ENCODE measurements around the gene SHB.

GRCh38 chr9:38074441-38074961 lies 5.5 kb upstream of the SHB start:
- TF ChIP-seq POLR2A (IDR thresholded peaks at IDR 0.05) (no peak), EP300 (IDR thresholded peaks at IDR 0.05) (no peak)
- TF ChIP-seq, protein P1, sequence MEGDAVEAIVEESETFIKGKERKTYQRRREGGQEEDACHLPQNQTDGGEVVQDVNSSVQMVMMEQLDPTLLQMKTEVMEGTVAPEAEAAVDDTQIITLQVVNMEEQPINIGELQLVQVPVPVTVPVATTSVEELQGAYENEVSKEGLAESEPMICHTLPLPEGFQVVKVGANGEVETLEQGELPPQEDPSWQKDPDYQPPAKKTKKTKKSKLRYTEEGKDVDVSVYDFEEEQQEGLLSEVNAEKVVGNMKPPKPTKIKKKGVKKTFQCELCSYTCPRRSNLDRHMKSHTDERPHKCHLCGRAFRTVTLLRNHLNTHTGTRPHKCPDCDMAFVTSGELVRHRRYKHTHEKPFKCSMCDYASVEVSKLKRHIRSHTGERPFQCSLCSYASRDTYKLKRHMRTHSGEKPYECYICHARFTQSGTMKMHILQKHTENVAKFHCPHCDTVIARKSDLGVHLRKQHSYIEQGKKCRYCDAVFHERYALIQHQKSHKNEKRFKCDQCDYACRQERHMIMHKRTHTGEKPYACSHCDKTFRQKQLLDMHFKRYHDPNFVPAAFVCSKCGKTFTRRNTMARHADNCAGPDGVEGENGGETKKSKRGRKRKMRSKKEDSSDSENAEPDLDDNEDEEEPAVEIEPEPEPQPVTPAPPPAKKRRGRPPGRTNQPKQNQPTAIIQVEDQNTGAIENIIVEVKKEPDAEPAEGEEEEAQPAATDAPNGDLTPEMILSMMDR (IDR thresholded peaks at IDR 0.05) = no peak
